Uterus (tissue), 4 donors: ENCODE measurements around the gene IRF2. TPM values are rescaled to one million over a fixed set of nuclear protein-coding genes. Genes with fewer than 3 reads are reported as not detected.

Source experiments
- DNase-seq, 2 donors: peaks; one replicate each; pipeline ENCODE4 v3.0.0-alpha.2; 2019 to 2020
- H3K27ac ChIP-seq, 2 donors: fragments of 200-600 bp; sonication (generic); 1 replicate in 1 of 2; 2 replicates in 1 of 2; pipeline ENCODE4 v1.5.1; 2016 to 2018
- H3K27me3 ChIP-seq, 2 donors: fragments of 200-600 bp; sonication (generic); one replicate each; pipeline ENCODE4 v1.5.1; 2018 to 2019; ENCODE audit warnings: control low read depth in 1 of 2
- H3K36me3 ChIP-seq, 2 donors: fragments of 200-600 bp; sonication (generic); one replicate each; pipeline ENCODE4 v1.5.1; 2019; ENCODE audit warnings: control low read depth in 1 of 2
- H3K4me1 ChIP-seq, 2 donors: fragments of 200-600 bp; sonication (generic); one replicate each; pipeline ENCODE4 v1.5.1; 2018 to 2019; ENCODE audit warnings: control low read depth in 1 of 2
- H3K4me3 ChIP-seq, 2 donors: fragments of 200-600 bp; sonication (generic); 1 replicate in 1 of 2; 2 replicates in 1 of 2; pipeline ENCODE4 v1.5.1; 2018 to 2019; ENCODE audit warnings: mild to moderate bottlenecking in 1 of 2
- H3K9me3 ChIP-seq, 2 donors: fragments of 200-600 bp; sonication (generic); one replicate each; pipeline ENCODE4 v1.5.1; 2019; ENCODE audit warnings: control low read depth in 1 of 2
- CTCF ChIP-seq, 4 experiments: fragments of 200-600 bp in 2 of 4; fragments of 450-650 bp in 2 of 4; sonication (generic) in 2 of 4; IDR thresholded peaks; one replicate each; pipeline ENCODE4 v1.5.1; 2016 to 2019; ENCODE audit warnings: antibody characterized with exemption in 4 of 4, mild to moderate bottlenecking in 2 of 4, moderate library complexity in 1 of 4
- POLR2A ChIP-seq, 2 donors: fragments of 450-650 bp; IDR thresholded peaks; one replicate each; pipeline ENCODE4 v1.6.1; 2016; ENCODE audit warnings: antibody characterized with exemption in 2 of 2, mild to moderate bottlenecking in 1 of 2, moderate library complexity in 1 of 2
- intact Hi-C: fragments of 100-400 bp; cut with DNase I; formaldehyde crosslinking; loops from one replicate; pipeline ENCODE4 v1.15.1; 2023; ENCODE audit warnings: low total_unique reads
- total RNA-seq, 4 donors: library from RNA; depleted of rRNA in 3 of 4; stranded (reverse); fragments of >200 nt in 3 of 4; gene quantifications; one replicate each; pipeline versions ENCODE4 v1.1.0 to v1.2.4, GENCODE V29; 2014 to 2023
- donor health status: DM: yes; HTN: yes; CAD: no.

Gene IRF2
- total RNA-seq, 4 donors from 2014 or later = 7.9 to 45.7 (median 35.7) TPM

GRCh38 chr4:184511156-184511555 is 36.8 kb upstream of the IRF2 start:
- TF ChIP-seq CTCF (IDR thresholded peaks at IDR 0.05) = no peak
- TF ChIP-seq POLR2A (IDR thresholded peaks at IDR 0.05) = no peak
- H3K4me3 ChIP-seq = no peak overlapping the region
- no peaks in the 10 kb centered on the region for H3K27me3 ChIP-seq
- H3K27ac ChIP-seq = no peak overlapping the region
- no peak for DNase-seq
- H3K9me3 ChIP-seq = no peaks in the 10 kb centered on the region
- H3K36me3 ChIP-seq = no peaks in the 10 kb centered on the region
- intact Hi-C loops = no loop called here
- peaks cover 0 to 8% of the 10 kb centered on the region in 2 donors for H3K4me1 ChIP-seq

GRCh38 chr4:184510401-184510800 is 36.1 kb upstream of the IRF2 start:
- H3K27ac ChIP-seq = no peak overlapping the region
- H3K4me3 ChIP-seq = no peak overlapping the region
- no peaks in the 10 kb centered on the region for H3K27me3 ChIP-seq
- DNase-seq = no peak
- no peak for TF ChIP-seq CTCF (IDR thresholded peaks at IDR 0.05)
- no peak for TF ChIP-seq POLR2A (IDR thresholded peaks at IDR 0.05)
- no peaks in the 10 kb centered on the region for H3K36me3 ChIP-seq
- intact Hi-C loops = no loop called here
- no peaks in the 10 kb centered on the region for H3K9me3 ChIP-seq
- peaks cover 0 to 8% of the 10 kb centered on the region in 2 donors for H3K4me1 ChIP-seq

GRCh38 chr4:184506527-184507121 is 32.3 kb upstream of the IRF2 start:
- Histone ChIP-seq H3K27me3 (no peaks in the 10 kb centered on the region), H3K36me3 (no peaks in the 10 kb centered on the region), H3K27ac (no peak overlapping the region), H3K9me3 (no peaks in the 10 kb centered on the region), H3K4me3 (no peak overlapping the region), H3K4me1 (no peaks in the 10 kb centered on the region)
- intact Hi-C loops = no loop called here
- no peak for TF ChIP-seq POLR2A (IDR thresholded peaks at IDR 0.05)
- no peak for TF ChIP-seq CTCF (IDR thresholded peaks at IDR 0.05)
- no peak for DNase-seq

- Histone ChIP-seq H3K36me3 (no peaks in the 10 kb centered on the region), H3K4me1 (no peaks in the 10 kb centered on the region), H3K27ac (no peak overlapping the region), H3K4me3 (no peak overlapping the region), H3K27me3 (no peaks in the 10 kb centered on the region), H3K9me3 (no peaks in the 10 kb centered on the region)
- DNase-seq = no peak
- TF ChIP-seq CTCF (IDR thresholded peaks at IDR 0.05) (no peak), POLR2A (IDR thresholded peaks at IDR 0.05) (no peak)
- intact Hi-C loops = no loop called here
Observed at GRCh38 chr4:184504385-184504784, 30.0 kb upstream of the IRF2 start.

- H3K27ac ChIP-seq = no peak overlapping the region
- TF ChIP-seq CTCF (IDR thresholded peaks at IDR 0.05) (no peak), POLR2A (IDR thresholded peaks at IDR 0.05) (no peak)
- no peaks in the 10 kb centered on the region for H3K4me1 ChIP-seq
- no peaks in the 10 kb centered on the region for H3K27me3 ChIP-seq
- no peak overlapping the region for H3K4me3 ChIP-seq
- H3K36me3 ChIP-seq = no peaks in the 10 kb centered on the region
- intact Hi-C loops = no loop called here
- no peak for DNase-seq
- no peaks in the 10 kb centered on the region for H3K9me3 ChIP-seq
Observed at GRCh38 chr4:184503869-184504300, 29.5 kb upstream of the IRF2 start.
